Endodermal cell (in vitro differentiated cells): ENCODE data around the gene P2RY1. TPM values are rescaled to one million over a fixed set of nuclear protein-coding genes. Genes with fewer than 3 reads are reported as not detected.

Source experiments
- DNase-seq: peaks from one replicate; pipeline ENCODE4 v3.0.0-alpha.2; 2017
- H3K27ac ChIP-seq: 2 replicates; pipeline ENCODE4 v1.5.1; 2013; ENCODE audit warnings: mild to moderate bottlenecking, low read depth, low read length, moderate library complexity
- H3K27me3 ChIP-seq: 2 replicates; pipeline ENCODE4 v1.6.1; 2013; ENCODE audit warnings: mild to moderate bottlenecking, low read length, moderate library complexity; ENCODE audit not compliant: insufficient read depth, control insufficient read depth, poor library complexity, severe bottlenecking
- H3K36me3 ChIP-seq: 2 replicates; pipeline ENCODE4 v1.7.0; 2013; ENCODE audit warnings: mild to moderate bottlenecking, low read length, moderate library complexity; ENCODE audit not compliant: control insufficient read depth, insufficient read depth
- H3K4me1 ChIP-seq: one replicate; pipeline ENCODE4 v1.7.0; 2013; ENCODE audit warnings: low read length; ENCODE audit not compliant: control insufficient read depth, insufficient read depth
- H3K4me3 ChIP-seq: 2 replicates; pipeline ENCODE4 v1.5.1; 2013; ENCODE audit warnings: mild to moderate bottlenecking, low read length, moderate library complexity
- H3K9ac ChIP-seq: 2 replicates; pipeline ENCODE4 v1.6.1; 2013; ENCODE audit warnings: mild to moderate bottlenecking, low read length, moderate library complexity; ENCODE audit not compliant: poor library complexity, severe bottlenecking; ENCODE audit errors: extremely low read depth
- H3K9me3 ChIP-seq: 2 replicates; pipeline ENCODE4 v1.6.1; 2013; ENCODE audit warnings: mild to moderate bottlenecking, low read length, moderate library complexity; ENCODE audit not compliant: control insufficient read depth
- H3K27ac Mint-ChIP-seq: 2 replicates; pipeline ENCODE4 v1.8.0; 2020; ENCODE audit warnings: mixed read lengths
- H3K27me3 Mint-ChIP-seq: 2 replicates; pipeline ENCODE4 v1.8.0; 2021; ENCODE audit warnings: mild to moderate bottlenecking, mixed read lengths; ENCODE audit not compliant: insufficient read depth
- H3K36me3 Mint-ChIP-seq: 2 replicates; pipeline ENCODE4 v1.8.0; 2020; ENCODE audit warnings: low read depth, mixed read lengths
- H3K4me1 Mint-ChIP-seq: 2 replicates; pipeline ENCODE4 v1.8.0; 2020; ENCODE audit warnings: mixed read lengths
- H3K4me3 Mint-ChIP-seq: 2 replicates; pipeline ENCODE4 v1.8.0; 2020; ENCODE audit warnings: mild to moderate bottlenecking, moderate library complexity, mixed read lengths
- H3K9me3 Mint-ChIP-seq: 2 replicates; pipeline ENCODE4 v1.8.0; 2020; ENCODE audit warnings: mild to moderate bottlenecking, mixed read lengths
- WGBS, 2 experiments: methylation state at CpG; one replicate each; pipeline versions ENCODE4 v1.1.5 to v1.1.7; 2013; ENCODE audit warnings: missing lambda C conversion rate in 2 of 2, mixed read lengths in 1 of 2; ENCODE audit not compliant: insufficient coverage in 1 of 2, insufficient read length in 1 of 2; 5-methylcytosine and 5-hydroxymethylcytosine counted together
- total RNA-seq, 2 donors: library from RNA; stranded (reverse); fragmentation: NEBNext Ultra II Directional in 1 of 2; extraction: Animal tissue kit (Norgen Biotek cat#: 25700) in 1 of 2; gene quantifications; 2 replicates in 1 of 2; 3 replicates in 1 of 2; pipeline ENCODE4 v1.2.1, GENCODE V29; 2021
- TF ChIP-seq, protein P1 (sequence below): fragments of 200-600 bp; sonication (generic); conservative IDR thresholded peaks from 2 replicates; pipeline ENCODE4 v1.5.0; 2021; ENCODE audit warnings: antibody characterized with exemption, mild to moderate bottlenecking

Gene P2RY1
- total RNA-seq, 2 donors from 2014 or later, result 7.6 to 10.4 TPM

DNA sequence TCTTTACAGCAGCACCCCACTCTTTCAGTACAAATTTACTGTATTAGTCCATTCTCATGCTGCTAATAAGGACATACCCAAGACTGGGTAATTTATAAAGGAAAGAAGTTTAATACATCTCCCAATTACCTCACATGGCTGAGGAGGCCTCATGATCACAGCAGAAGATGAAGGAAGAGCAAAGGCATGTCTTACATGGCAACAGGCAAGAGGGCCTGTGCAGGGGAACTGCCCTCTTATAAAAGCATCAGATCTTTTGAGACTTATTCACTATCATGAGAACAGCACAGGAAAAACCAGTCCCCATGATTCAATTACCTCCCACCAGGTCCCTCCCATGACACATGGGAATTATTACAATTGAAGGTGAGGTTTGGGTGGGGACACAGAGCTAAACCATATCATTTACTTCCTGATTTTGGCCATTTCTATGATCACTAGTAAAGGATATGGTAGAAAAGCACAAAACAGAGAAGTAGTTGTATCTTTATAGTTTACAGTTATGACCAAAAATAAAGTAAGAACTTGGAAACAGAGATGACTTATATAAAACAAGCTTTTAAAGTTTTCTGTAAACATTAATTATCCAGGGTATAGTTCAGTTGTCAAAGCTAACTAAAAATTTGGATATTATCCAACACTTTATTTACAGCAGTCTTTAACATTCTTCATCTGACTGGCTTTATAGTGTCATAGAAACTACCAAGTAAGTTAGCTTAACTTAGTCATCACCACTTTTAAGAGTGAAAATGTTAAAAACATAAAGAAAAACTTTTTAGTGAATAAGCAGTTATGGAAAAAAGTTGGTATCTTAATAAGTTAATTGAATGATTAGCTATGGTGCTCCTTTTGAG is 40.2 kb downstream of the P2RY1 start:
- no peak overlapping the region for H3K4me3 Mint-ChIP-seq
- Histone ChIP-seq H3K4me1 (no peaks in the 10 kb centered on the region), H3K4me3 (no peak overlapping the region), H3K9ac (no peak overlapping the region), H3K9me3 (peaks cover 13% of the 10 kb centered on the region), H3K27me3 (peaks cover 5% of the 10 kb centered on the region), H3K27ac (no peak overlapping the region), H3K36me3 (no peaks in the 10 kb centered on the region)
- H3K9me3 Mint-ChIP-seq, result peaks cover 17% of the 10 kb centered on the region
- DNase-seq, result no peak
- TF ChIP-seq, protein P1, sequence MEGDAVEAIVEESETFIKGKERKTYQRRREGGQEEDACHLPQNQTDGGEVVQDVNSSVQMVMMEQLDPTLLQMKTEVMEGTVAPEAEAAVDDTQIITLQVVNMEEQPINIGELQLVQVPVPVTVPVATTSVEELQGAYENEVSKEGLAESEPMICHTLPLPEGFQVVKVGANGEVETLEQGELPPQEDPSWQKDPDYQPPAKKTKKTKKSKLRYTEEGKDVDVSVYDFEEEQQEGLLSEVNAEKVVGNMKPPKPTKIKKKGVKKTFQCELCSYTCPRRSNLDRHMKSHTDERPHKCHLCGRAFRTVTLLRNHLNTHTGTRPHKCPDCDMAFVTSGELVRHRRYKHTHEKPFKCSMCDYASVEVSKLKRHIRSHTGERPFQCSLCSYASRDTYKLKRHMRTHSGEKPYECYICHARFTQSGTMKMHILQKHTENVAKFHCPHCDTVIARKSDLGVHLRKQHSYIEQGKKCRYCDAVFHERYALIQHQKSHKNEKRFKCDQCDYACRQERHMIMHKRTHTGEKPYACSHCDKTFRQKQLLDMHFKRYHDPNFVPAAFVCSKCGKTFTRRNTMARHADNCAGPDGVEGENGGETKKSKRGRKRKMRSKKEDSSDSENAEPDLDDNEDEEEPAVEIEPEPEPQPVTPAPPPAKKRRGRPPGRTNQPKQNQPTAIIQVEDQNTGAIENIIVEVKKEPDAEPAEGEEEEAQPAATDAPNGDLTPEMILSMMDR, result no peak
- no peak overlapping the region for H3K27ac Mint-ChIP-seq
- no peaks in the 10 kb centered on the region for H3K36me3 Mint-ChIP-seq
- H3K27me3 Mint-ChIP-seq, result peaks cover 7% of the 10 kb centered on the region
- peaks cover 7% of the 10 kb centered on the region for H3K4me1 Mint-ChIP-seq

DNA sequence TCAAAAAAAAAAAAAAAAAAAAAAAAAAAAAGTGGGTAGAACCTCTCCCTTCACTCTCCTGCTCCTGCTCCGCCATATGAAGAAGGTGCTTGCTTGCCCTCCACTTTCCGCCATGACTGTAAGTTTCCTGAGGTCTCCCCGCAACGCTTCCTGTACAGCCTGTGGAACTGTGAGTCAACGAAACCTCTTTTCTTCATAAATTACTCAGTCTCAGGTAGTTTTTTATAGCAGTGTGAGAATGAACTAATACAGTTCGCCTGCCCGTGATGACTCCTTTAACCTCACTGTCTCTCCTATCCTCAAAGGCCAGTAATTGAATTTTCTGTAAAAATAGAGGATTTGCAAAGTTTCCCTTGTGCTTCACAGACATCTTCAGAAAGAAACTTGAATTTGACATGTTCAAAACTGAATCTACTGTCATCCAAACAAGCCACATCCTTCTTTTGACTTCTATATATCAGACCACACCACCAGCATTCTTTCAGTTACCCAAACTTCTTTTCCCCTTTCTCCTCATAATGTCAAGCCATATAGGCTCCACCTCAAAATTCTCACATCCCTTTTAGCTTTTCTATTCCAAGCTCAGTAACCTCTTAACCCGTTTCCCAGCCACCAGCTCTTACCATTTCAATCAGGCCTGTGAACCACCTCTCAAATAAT is 44.3 kb downstream of the P2RY1 start:
- Mint-ChIP-seq H3K9me3 (peaks cover 9% of the 10 kb centered on the region), H3K4me3 (no peak overlapping the region), H3K27me3 (peaks cover 7% of the 10 kb centered on the region), H3K27ac (no peak overlapping the region), H3K36me3 (no peaks in the 10 kb centered on the region), H3K4me1 (no peaks in the 10 kb centered on the region)
- Histone ChIP-seq H3K4me1 (no peaks in the 10 kb centered on the region), H3K36me3 (no peaks in the 10 kb centered on the region), H3K4me3 (no peak overlapping the region), H3K9ac (no peak overlapping the region), H3K27ac (no peak overlapping the region), H3K27me3 (peaks cover 5% of the 10 kb centered on the region), H3K9me3 (peaks cover 5% of the 10 kb centered on the region)
- DNase-seq, result no peak
- WGBS, 2 experiments, result 96 to 100% methylated on average over 1 to 8 of the region's 8 CpGs
- TF ChIP-seq, protein P1, result no peak

DNA sequence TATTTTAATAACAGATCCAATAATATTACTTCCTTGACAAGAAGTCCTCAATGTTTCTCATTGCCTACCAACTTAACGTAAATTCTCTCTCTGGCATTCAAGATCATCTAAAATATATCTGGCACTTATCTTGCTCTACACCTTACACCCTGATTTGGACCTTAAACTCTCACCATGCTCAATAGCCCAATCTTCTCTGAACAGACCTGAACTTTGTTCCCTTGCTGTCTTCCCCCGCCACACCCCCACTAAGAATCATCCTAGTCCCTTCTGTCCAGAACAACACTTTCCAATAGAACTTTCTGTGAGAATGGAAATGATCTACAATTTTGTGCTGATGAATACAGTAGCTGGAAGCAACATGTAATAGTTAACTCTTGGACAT is 44.9 kb downstream of the P2RY1 start:
- H3K9me3 Mint-ChIP-seq, result peaks cover 4% of the 10 kb centered on the region
- Histone ChIP-seq H3K9ac (no peak overlapping the region), H3K27ac (no peak overlapping the region), H3K27me3 (peaks cover 5% of the 10 kb centered on the region), H3K4me3 (no peak overlapping the region), H3K36me3 (no peaks in the 10 kb centered on the region), H3K4me1 (no peaks in the 10 kb centered on the region), H3K9me3 (peaks cover 3% of the 10 kb centered on the region)
- H3K4me3 Mint-ChIP-seq, result no peak overlapping the region
- H3K27ac Mint-ChIP-seq, result no peak overlapping the region
- TF ChIP-seq, protein P1, result no peak
- H3K36me3 Mint-ChIP-seq, result no peaks in the 10 kb centered on the region
- H3K27me3 Mint-ChIP-seq, result peaks cover 7% of the 10 kb centered on the region
- no peaks in the 10 kb centered on the region for H3K4me1 Mint-ChIP-seq
- no peak for DNase-seq
- WGBS, 2 experiments, result 83 to 93% methylated on average over 1 to 2 of the region's 2 CpGs
